Aorta (tissue), 5 donors: Measurements from ENCODE around the gene IRAK2. TPM values are rescaled to one million over a fixed set of nuclear protein-coding genes. Genes with fewer than 3 reads are reported as not detected.

ENCODE experiments used
- ATAC-seq: fragments of 200-7000 bp; cut with Tn5 transposase; one replicate; pipeline ENCODE4 v1.9.1; 2022; ENCODE audit warnings: moderate library complexity; ENCODE audit not compliant: low FRiP score
- DNase-seq, 2 donors: peaks; one replicate each; pipeline ENCODE4 v3.0.0-alpha.2; 2020
- H3K27ac ChIP-seq, 2 donors: one replicate each; pipeline ENCODE4 v1.5.1; 2013; ENCODE audit warnings: low read length in 2 of 2, mild to moderate bottlenecking in 2 of 2, moderate library complexity in 2 of 2, control low read depth in 1 of 2, inconsistent platforms in 1 of 2, low read depth in 1 of 2
- H3K27me3 ChIP-seq, 2 donors: one replicate each; pipeline ENCODE4 v1.6.1; 2013; ENCODE audit warnings: control low read depth in 1 of 2, low read length in 1 of 2, mild to moderate bottlenecking in 1 of 2, moderate library complexity in 1 of 2; ENCODE audit not compliant: insufficient read depth in 2 of 2, control insufficient read depth in 1 of 2
- H3K36me3 ChIP-seq, 2 donors: one replicate each; pipeline ENCODE4 v1.6.1; 2013; ENCODE audit warnings: control low read depth in 1 of 2, low read length in 1 of 2, mild to moderate bottlenecking in 1 of 2; ENCODE audit not compliant: insufficient read depth in 2 of 2, control insufficient read depth in 1 of 2
- H3K4me1 ChIP-seq, 2 donors: one replicate each; pipeline ENCODE4 v1.6.1; 2013; ENCODE audit warnings: low read length in 2 of 2, control low read depth in 1 of 2, mild to moderate bottlenecking in 1 of 2, moderate library complexity in 1 of 2; ENCODE audit not compliant: insufficient read depth in 2 of 2, control insufficient read depth in 1 of 2
- H3K4me3 ChIP-seq, 2 donors: one replicate each; pipeline ENCODE4 v1.5.1; 2013; ENCODE audit warnings: low read length in 2 of 2, control low read depth in 1 of 2, mild to moderate bottlenecking in 1 of 2
- H3K9me3 ChIP-seq: one replicate; pipeline ENCODE4 v1.6.1; 2013; ENCODE audit warnings: mild to moderate bottlenecking, low read length; ENCODE audit not compliant: control insufficient read depth
- WGBS, 2 donors: extraction: QIAGEN DNeasy Blood & Tissue Kit; methylation state at CpG; one replicate each; pipeline ENCODE4 v1.1.7; 2013; 5-methylcytosine and 5-hydroxymethylcytosine counted together
- intact Hi-C, 2 donors: fragments of 100-400 bp; cut with DNase I; formaldehyde crosslinking; loops; one replicate each; pipeline versions ENCODE4 v1.14.2 to v1.15.0; 2022
- polyA plus RNA-seq, 2 donors: library from polyadenylated mRNA; stranded (reverse); fragments of 200-250 nt; gene quantifications; one replicate each; pipeline ENCODE4 v1.2.3, GENCODE V29; 2013
- total RNA-seq, 2 donors: library from RNA; stranded (reverse); fragmentation: NEBNext Ultra II Directional; extraction: Animal tissue kit (Norgen Biotek cat#: 25700); gene quantifications; one replicate each; pipeline ENCODE4 v1.2.1, GENCODE V29; 2021
- donor health status: healthy with polysubstance abuse.
- donor health status: Bipolar disorder and iron deficiency.
- donor health status: DM: no; HTN: no; CAD: no.
- donor health status: DM: no; HTN: no; CAD: no.
- donor health status: DM: yes; HTN: yes; CAD: no.

IRAK2 gene
- total and polyA plus RNA-seq, 4 donors: 1.7 to 8.3 (median 4.8) TPM

DNA sequence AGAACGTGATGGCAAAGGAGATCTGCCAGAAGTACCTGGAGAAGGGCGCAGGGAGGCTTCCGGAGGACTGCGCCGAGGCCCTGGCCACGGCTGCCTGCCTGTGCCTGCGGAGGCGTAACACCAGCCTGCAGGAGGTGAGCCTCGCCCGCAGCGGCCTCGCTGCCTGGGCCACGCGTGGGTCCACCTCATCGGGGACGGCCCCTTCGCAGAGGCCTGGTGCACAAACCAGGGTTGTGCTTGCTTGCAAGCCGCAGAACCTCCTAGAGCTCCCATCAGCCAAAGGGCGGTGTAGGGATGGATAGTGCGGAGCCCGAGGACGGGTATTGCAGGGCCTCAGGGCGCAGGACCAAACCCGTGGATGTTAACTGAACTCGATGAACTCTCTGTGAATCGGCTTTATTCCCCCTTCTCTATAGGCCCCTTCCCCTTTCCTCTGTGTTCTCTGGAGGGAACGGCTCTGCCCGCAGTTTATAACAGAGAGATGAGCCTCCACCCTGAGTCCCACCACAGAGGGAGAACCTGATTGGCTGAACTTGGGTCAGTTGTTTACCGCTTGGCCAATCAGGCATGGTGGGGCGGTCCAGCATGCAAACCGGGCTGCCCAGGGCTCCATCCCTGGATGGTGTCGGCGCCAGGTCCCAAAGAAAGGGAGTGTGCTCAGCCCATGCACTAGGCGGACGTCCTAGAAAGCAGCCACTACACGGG lies 70.0 kb downstream of the IRAK2 start:
- Histone ChIP-seq H3K27ac (no peak overlapping the region), H3K9me3 (no peaks in the 10 kb centered on the region), H3K4me1 (no peaks in the 10 kb centered on the region), H3K36me3 (peaks cover 0 to 3% of the 10 kb centered on the region in 2 donors), H3K4me3 (no peak overlapping the region), H3K27me3 (no peaks in the 10 kb centered on the region)
- 91 to 92% methylated on average over 36 of the region's 36 CpGs for WGBS, 2 donors
- no peak for ATAC-seq
- no peak for DNase-seq
- intact Hi-C loops: no loop called here

- ATAC-seq (no peak), DNase-seq (no peak)
- H3K27me3 ChIP-seq: no peaks in the 10 kb centered on the region
- intact Hi-C loops: no loop called here
- whole genome bisulfite sequencing, 2 donors: 87 to 96% methylated on average over 6 of the region's 6 CpGs
- no peaks in the 10 kb centered on the region for H3K9me3 ChIP-seq
- no peak overlapping the region for H3K27ac ChIP-seq
- H3K36me3 ChIP-seq: peaks cover 0 to 3% of the 10 kb centered on the region in 2 donors
- no peak overlapping the region for H3K4me3 ChIP-seq
- H3K4me1 ChIP-seq: no peaks in the 10 kb centered on the region
These were observed 70.8 kb downstream of the IRAK2 start for GRCh38 chr3:10235551-10235950.

- no peak for ATAC-seq
- H3K27ac ChIP-seq: no peak overlapping the region
- no peak overlapping the region for H3K4me3 ChIP-seq
- no peaks in the 10 kb centered on the region for H3K9me3 ChIP-seq
- no peaks in the 10 kb centered on the region for H3K4me1 ChIP-seq
- peak in 1 of 2 donors; percentile 61 for DNase-seq
- H3K27me3 ChIP-seq: no peaks in the 10 kb centered on the region
- H3K36me3 ChIP-seq: peaks cover 0 to 3% of the 10 kb centered on the region in 2 donors
- intact Hi-C loops: no loop called here
- WGBS, 2 donors: 89 to 90% methylated on average over 15 of the region's 15 CpGs
These were observed 73.8 kb downstream of the IRAK2 start for GRCh38 chr3:10238345-10239183.

DNA sequence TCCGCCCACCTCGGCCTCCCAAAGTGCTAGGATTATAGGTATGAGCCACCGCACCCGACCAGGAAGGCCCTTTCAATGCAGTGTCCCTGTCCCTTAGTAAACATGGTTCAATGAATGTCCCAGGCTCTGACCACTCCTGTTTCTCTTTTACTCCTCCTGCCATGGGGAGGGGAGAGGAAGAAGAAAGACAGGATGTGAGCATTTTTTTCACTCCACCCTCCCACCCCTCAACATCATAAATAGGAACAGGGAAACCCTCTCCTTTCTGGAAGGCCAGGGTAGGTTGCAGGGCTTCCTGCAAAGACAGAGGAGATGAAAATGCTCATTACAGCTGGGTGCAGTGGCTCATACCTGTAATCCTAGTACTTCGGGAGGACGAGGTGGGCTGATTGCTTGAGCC lies 76.1 kb downstream of the IRAK2 start:
- Histone ChIP-seq H3K36me3 (peaks cover 0 to 5% of the 10 kb centered on the region in 2 donors), H3K4me1 (no peaks in the 10 kb centered on the region), H3K27ac (no peak overlapping the region), H3K4me3 (no peak overlapping the region), H3K9me3 (peaks cover 2% of the 10 kb centered on the region), H3K27me3 (no peaks in the 10 kb centered on the region)
- 90 to 94% methylated on average over 6 of the region's 6 CpGs for whole genome bisulfite sequencing, 2 donors
- intact Hi-C loops: no loop called here
- DNase-seq: no peak
- ATAC-seq: no peak

GRCh38 chr3:10242182-10243065 lies 77.7 kb downstream of the IRAK2 start:
- 86 to 88% methylated on average over 7 of the region's 7 CpGs for WGBS, 2 donors
- peak in 1 of 2 donors; percentile 69 for DNase-seq
- ATAC-seq: no peak
- peaks cover 0 to 5% of the 10 kb centered on the region in 2 donors for H3K36me3 ChIP-seq
- peaks cover 2% of the 10 kb centered on the region for H3K9me3 ChIP-seq
- H3K27ac ChIP-seq: no peak overlapping the region
- no peaks in the 10 kb centered on the region for H3K4me1 ChIP-seq
- no peak overlapping the region for H3K4me3 ChIP-seq
- intact Hi-C loops: no loop called here
- no peaks in the 10 kb centered on the region for H3K27me3 ChIP-seq

DNA sequence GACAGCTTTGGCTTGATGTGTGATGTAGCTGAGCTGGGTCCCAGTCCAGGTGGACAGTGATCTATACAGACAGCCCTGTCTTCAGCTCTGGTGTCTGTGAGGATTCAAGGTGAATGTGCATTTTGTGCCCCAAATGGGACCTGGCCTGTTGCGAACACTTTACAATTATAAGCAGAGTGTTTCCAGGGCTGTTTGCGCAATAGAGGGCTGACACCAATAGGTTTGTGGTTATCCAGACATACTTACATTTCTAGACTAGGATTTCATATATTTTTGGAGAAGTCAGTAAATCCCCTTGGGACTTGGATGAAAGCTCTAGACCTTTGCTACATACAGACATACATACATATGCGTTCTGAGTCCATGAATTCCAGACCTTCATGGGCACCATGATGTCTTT lies 79.3 kb downstream of the IRAK2 start:
- no peak for ATAC-seq
- Histone ChIP-seq H3K27me3 (no peaks in the 10 kb centered on the region), H3K9me3 (peaks cover 2% of the 10 kb centered on the region), H3K4me3 (no peak overlapping the region), H3K36me3 (peaks cover 0 to 2% of the 10 kb centered on the region in 2 donors), H3K27ac (no peak overlapping the region), H3K4me1 (no peaks in the 10 kb centered on the region)
- intact Hi-C loops: no loop called here
- no peak for DNase-seq
- WGBS, 2 donors: 85 to 86% methylated on average over 3 of the region's 3 CpGs

- no peak overlapping the region for H3K27ac ChIP-seq
- H3K4me3 ChIP-seq: no peak overlapping the region
- H3K36me3 ChIP-seq: peaks cover 0 to 2% of the 10 kb centered on the region in 2 donors
- intact Hi-C loops: no loop called here
- DNase-seq: no peak
- H3K4me1 ChIP-seq: no peaks in the 10 kb centered on the region
- ATAC-seq: no peak
- H3K9me3 ChIP-seq: peaks cover 2% of the 10 kb centered on the region
- H3K27me3 ChIP-seq: no peaks in the 10 kb centered on the region
- 91 to 92% methylated on average over 6 of the region's 6 CpGs for WGBS, 2 donors
These were observed 80.5 kb downstream of the IRAK2 start for GRCh38 chr3:10245081-10245712.

DNA sequence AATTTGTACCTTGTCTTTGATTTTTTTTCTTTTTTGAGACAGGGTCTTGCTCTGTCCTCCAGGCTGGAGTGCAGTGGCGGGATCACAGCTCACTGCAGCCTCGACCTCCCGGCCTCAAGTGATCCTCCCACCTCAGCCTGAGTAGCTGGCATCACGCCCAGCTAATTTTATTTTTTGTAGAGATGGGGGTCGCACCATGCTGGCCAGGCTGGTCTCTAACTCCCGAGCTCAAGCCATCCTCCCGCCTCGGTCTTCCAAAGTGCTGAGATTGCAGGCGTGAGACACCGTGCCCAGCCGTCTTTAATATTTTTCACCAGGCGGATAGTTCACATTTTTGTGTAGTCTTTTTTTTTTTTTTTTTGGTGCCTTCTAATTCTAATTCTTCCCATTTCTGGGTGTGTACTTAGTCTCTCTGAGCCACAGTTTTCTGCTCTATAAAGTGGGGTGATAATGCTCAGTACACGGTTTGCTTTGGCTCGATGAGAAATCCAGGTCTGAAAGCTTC lies 83.0 kb downstream of the IRAK2 start:
- no peaks in the 10 kb centered on the region for H3K27me3 ChIP-seq
- peaks cover 0 to 2% of the 10 kb centered on the region in 2 donors for H3K36me3 ChIP-seq
- H3K9me3 ChIP-seq: peaks cover 2% of the 10 kb centered on the region
- ATAC-seq (no peak), DNase-seq (no peak)
- H3K4me1 ChIP-seq: no peaks in the 10 kb centered on the region
- intact Hi-C loops: no loop called here
- peak overlapping the region in 1 of 2 donors; percentile 68 for H3K27ac ChIP-seq
- H3K4me3 ChIP-seq: peak overlapping the region; percentile 13 to 29
- 11 to 13% methylated on average over 14 of the region's 14 CpGs for WGBS, 2 donors
